SU-DHL-6 (cell line): ENCODE measurements around the gene PPP2R2B.

Experiments used
- H2AFZ ChIP-seq: fragments of 200-600 bp; sonication (generic); 2 replicates; pipeline ENCODE4 v1.6.1; 2014; ENCODE audit warnings: low read depth, mild to moderate bottlenecking, moderate library complexity, mixed read lengths, antibody characterized with exemption, low read length; ENCODE audit not compliant: severe bottlenecking
- H3F3A ChIP-seq: fragments of 200-600 bp; shearing (Covaris generic); 2 replicates; pipeline ENCODE4 v1.6.0; 2016; ENCODE audit warnings: antibody characterized with exemption, mild to moderate bottlenecking; ENCODE audit not compliant: insufficient read depth
- H3K27ac ChIP-seq: fragments of 200-600 bp; sonication (generic); 2 replicates; pipeline ENCODE4 v1.5.1; 2016; ENCODE audit warnings: low read depth, mild to moderate bottlenecking, low read length, moderate library complexity, mixed read lengths
- H3K27me3 ChIP-seq: fragments of 200-600 bp; sonication (generic), shearing (Covaris generic); 2 replicates; pipeline ENCODE4 v1.6.0; 2014; ENCODE audit warnings: mild to moderate bottlenecking, low read length
- H3K36me3 ChIP-seq: fragments of 200-600 bp; sonication (generic); 2 replicates; pipeline ENCODE4 v1.6.1; 2014; ENCODE audit warnings: mild to moderate bottlenecking, low read length, mixed read lengths
- H3K4me2 ChIP-seq: fragments of 300-600, 200-600 bp; shearing (Covaris generic), sonication (generic); 2 replicates; pipeline ENCODE4 v1.6.0; 2014; ENCODE audit warnings: low read length, low read depth, mild to moderate bottlenecking; ENCODE audit not compliant: poor library complexity, severe bottlenecking
- H3K4me3 ChIP-seq: fragments of 200-600 bp; sonication (generic); 2 replicates; pipeline ENCODE4 v1.5.1; 2014; ENCODE audit warnings: antibody characterized with exemption, low read length, mild to moderate bottlenecking, mixed read lengths; ENCODE audit not compliant: insufficient read depth, poor library complexity, severe bottlenecking
- H3K79me2 ChIP-seq: fragments of 200-600 bp; sonication (generic); 2 replicates; pipeline ENCODE4 v1.6.1; 2014; ENCODE audit warnings: mild to moderate bottlenecking, low read length, moderate library complexity; ENCODE audit not compliant: insufficient read depth
- H3K9ac ChIP-seq: fragments of 200-600 bp; sonication (generic); 2 replicates; pipeline ENCODE4 v1.7.0; 2014; ENCODE audit warnings: mild to moderate bottlenecking, low read length
- H3K9me2 ChIP-seq: fragments of 200-600 bp; sonication (generic); replicated peaks from 2 replicates; pipeline ENCODE4 v1.6.1; 2014; ENCODE audit warnings: low read length; ENCODE audit not compliant: insufficient read depth
- H3K9me3 ChIP-seq: fragments of 200-600 bp; sonication (generic); 2 replicates; pipeline ENCODE4 v1.6.1; 2014; ENCODE audit warnings: low read length, mixed read lengths; ENCODE audit not compliant: insufficient read depth
- H4K20me1 ChIP-seq: fragments of 200-600 bp; sonication (generic); 2 replicates; pipeline ENCODE4 v1.6.1; 2014; ENCODE audit warnings: low read depth, mild to moderate bottlenecking, antibody characterized with exemption, low read length, moderate library complexity, mixed read lengths
- CTCF ChIP-seq: fragments of 200-600 bp; sonication (generic); IDR thresholded peaks from one replicate; pipeline ENCODE4 v1.5.1; 2017; ENCODE audit warnings: antibody characterized with exemption, mild to moderate bottlenecking, low read length, moderate library complexity; ENCODE audit not compliant: insufficient read depth, poor library complexity, severe bottlenecking
- EZH2phosphoT487 ChIP-seq: fragments of 200-600 bp; sonication (generic), shearing (Covaris generic); conservative IDR thresholded peaks from 2 replicates; pipeline ENCODE4 v1.6.1; 2018; ENCODE audit warnings: mild to moderate bottlenecking, antibody characterized with exemption, low read length, moderate library complexity, mixed read lengths

The PPP2R2B gene

GRCh38 chr5:146553446-146553845, 325.1 kb downstream of the PPP2R2B start:
- H4K20me1 ChIP-seq: no peaks in the 10 kb centered on the region
- H3K36me3 ChIP-seq: no peaks in the 10 kb centered on the region
- H3K9ac ChIP-seq: no peak overlapping the region
- TF ChIP-seq CTCF (no peak), EZH2phosphoT487 (no peak)
- H3K9me2 ChIP-seq: no peaks in the 10 kb centered on the region
- H3K4me3 ChIP-seq: no peak overlapping the region
- no peak overlapping the region for H3K27ac ChIP-seq
- no peaks in the 10 kb centered on the region for H3K27me3 ChIP-seq
- H3K4me2 ChIP-seq: no peak overlapping the region
- no peak overlapping the region for H2AFZ ChIP-seq
- no peaks in the 10 kb centered on the region for H3F3A ChIP-seq
- no peaks in the 10 kb centered on the region for H3K9me3 ChIP-seq
- H3K79me2 ChIP-seq: no peaks in the 10 kb centered on the region

- no peak for TF ChIP-seq EZH2phosphoT487
- TF ChIP-seq CTCF: no peak
- no peak overlapping the region for H3K4me2 ChIP-seq
- H3K36me3 ChIP-seq: no peaks in the 10 kb centered on the region
- no peaks in the 10 kb centered on the region for H3K9me2 ChIP-seq
- no peaks in the 10 kb centered on the region for H3K9me3 ChIP-seq
- no peak overlapping the region for H3K27ac ChIP-seq
- no peaks in the 10 kb centered on the region for H4K20me1 ChIP-seq
- H3K79me2 ChIP-seq: no peaks in the 10 kb centered on the region
- H3K9ac ChIP-seq: no peak overlapping the region
- H3K27me3 ChIP-seq: no peaks in the 10 kb centered on the region
- H3K4me3 ChIP-seq: no peak overlapping the region
- no peak overlapping the region for H2AFZ ChIP-seq
- H3F3A ChIP-seq: no peaks in the 10 kb centered on the region
Observed at GRCh38 chr5:146549615-146550014, 328.9 kb downstream of the PPP2R2B start.

- H3K4me3 ChIP-seq: no peak overlapping the region
- H4K20me1 ChIP-seq: no peaks in the 10 kb centered on the region
- no peaks in the 10 kb centered on the region for H3K9me3 ChIP-seq
- no peak overlapping the region for H3K4me2 ChIP-seq
- no peak overlapping the region for H2AFZ ChIP-seq
- H3K27ac ChIP-seq: no peak overlapping the region
- H3K36me3 ChIP-seq: no peaks in the 10 kb centered on the region
- H3K9ac ChIP-seq: no peak overlapping the region
- TF ChIP-seq EZH2phosphoT487 (no peak), CTCF (no peak)
- H3K79me2 ChIP-seq: no peaks in the 10 kb centered on the region
- no peaks in the 10 kb centered on the region for H3K9me2 ChIP-seq
- H3K27me3 ChIP-seq: no peaks in the 10 kb centered on the region
- no peaks in the 10 kb centered on the region for H3F3A ChIP-seq
Observed at GRCh38 chr5:146548781-146549449, 329.6 kb downstream of the PPP2R2B start.
